IPS DF 4.7 (cell line): ENCODE data around the gene SLC33A1.
A peak's percentile ranks its signal among the peaks of the same experiment; 100 is the strongest.
"Not testable (repeated sequence)": the region's sequence is repeated elsewhere in the genome, so short reads cannot be mapped to it uniquely, and the experiment has no call there.

Source experiments
- DNase-seq: peaks from one replicate; pipeline ENCODE4 v3.0.0-alpha.2; 2013; ENCODE audit warnings: low spot score; ENCODE audit errors: extremely low read depth

The SLC33A1 gene

DNA sequence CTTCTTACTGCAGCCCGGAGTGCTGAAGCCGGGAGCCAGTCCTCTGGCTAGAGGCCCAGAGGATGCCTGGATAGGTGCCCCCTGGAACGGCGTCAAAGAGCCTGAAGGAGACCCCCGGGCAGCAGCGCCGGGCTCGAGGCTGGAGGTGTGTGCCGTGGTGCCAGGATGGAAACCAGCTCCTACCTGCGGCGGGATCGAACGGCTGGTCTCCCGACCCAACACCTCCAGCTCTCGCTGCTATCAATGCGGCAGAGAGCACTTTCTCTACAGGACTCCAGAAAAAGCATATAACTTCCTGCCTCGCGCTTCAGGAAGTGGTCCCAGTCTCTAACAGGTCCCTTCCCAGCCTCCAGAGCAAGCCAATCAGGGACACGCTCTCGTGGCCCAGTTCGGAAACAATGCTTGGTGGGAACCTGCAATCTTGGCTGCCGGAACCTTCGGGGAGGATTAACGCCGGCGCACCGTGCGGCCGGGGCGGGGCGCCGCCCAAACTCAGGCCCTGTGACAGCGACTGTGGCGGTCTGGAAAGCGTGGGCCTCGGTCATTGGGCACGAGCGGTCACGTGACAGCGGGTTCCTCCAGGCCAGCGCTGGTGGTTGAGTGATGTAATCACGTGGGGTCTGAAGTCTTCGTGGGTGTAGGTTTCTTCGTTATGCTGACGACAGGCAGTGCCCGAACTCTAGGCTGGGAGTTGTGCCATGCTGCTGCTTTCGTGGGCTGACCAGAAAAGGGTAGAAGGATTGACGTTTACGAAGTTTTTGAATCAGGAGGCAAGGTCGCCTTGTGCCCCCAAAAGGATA lies at the start of gene SLC33A1:
Gene SLC33A1, minus strand, starts transcription at position 287 of the 800 bp plus-strand sequence. CDS start 430 bp downstream, outside the sequence.
- peak; percentile 98 for DNase-seq

DNA sequence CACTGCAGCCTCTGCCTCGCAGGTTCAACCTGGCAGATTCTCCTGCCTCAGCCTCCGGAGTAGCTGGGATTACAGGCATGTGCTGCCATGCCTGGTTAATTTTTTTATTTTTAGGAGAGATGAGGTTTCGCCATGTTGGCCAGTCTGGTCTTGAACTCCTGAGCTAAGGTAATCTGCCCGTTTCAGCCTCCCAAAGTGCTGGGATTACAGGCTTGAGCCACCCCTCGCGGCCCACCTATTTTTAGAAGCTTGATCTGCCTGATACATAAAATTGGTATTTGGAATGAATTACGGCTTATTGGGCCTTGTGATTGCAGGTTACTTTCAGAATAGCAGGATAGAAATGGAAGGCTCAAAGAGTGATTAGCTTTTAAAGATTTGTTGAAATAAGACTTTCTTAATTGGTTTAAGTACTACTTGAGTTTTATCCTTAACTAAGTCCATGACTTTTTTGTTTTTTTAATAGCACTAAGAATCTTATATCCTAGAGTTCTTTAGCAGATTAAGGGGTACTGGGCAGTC lies 41.2 kb upstream of the SLC33A1 start:
- DNase-seq: no peak

GRCh38 chr3:155891321-155891720 lies 37.1 kb upstream of the SLC33A1 start:
- no peak for DNase-seq

DNA sequence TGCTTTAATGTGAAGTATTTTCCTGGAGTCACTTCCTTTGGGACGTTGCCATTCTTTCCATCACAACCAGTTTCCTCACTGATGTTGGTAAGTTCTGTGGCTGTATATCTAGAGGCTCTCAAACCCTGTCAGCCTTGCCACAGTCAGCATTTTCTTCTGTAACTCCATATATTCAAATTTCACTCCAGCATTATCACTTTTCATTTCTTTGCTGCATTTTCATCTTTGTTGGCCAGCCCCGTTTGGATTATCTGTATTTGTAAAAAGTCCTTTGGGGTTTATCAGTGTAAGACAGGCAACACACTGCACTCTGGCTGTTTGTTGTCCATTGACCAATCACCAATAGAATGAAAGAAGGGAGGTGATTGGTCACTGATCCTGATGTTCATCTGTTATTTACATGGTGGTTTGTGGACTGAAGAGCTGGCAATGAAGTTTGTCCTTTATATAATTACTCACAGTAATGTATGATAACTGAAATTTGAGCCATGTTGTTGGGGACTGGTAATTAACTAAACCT lies 36.5 kb upstream of the SLC33A1 start:
- no peak for DNase-seq

- DNase-seq: no peak
These were observed 35.7 kb upstream of the SLC33A1 start for GRCh38 chr3:155889952-155890351.

- DNase-seq: no peak
These were observed 35.0 kb upstream of the SLC33A1 start for GRCh38 chr3:155889212-155889611.

GRCh38 chr3:155886915-155887314 lies 32.7 kb upstream of the SLC33A1 start:
- no peak for DNase-seq

DNA sequence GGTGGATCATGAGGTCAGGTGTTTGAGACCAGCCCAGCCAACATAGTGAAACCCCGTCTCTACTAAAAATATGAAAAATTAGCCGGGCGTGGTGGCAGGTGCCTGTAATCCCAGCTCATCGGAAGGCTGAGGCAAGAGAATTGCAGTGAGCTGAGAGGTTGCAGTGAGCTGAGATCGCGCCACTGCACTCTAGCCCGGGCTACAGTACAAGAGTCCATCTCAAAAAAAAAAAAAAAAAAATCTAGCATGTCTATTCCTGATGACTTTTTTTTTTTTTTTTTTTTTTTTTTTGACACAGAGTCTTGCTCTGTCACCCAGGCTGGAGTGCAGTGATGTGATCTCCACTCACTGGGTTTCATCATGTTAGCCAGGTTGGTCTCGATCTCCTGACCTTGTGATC lies 32.1 kb upstream of the SLC33A1 start:
- not testable (repeated sequence) for DNase-seq

GRCh38 chr3:155885292-155885691 lies 31.1 kb upstream of the SLC33A1 start:
- no peak for DNase-seq

DNA sequence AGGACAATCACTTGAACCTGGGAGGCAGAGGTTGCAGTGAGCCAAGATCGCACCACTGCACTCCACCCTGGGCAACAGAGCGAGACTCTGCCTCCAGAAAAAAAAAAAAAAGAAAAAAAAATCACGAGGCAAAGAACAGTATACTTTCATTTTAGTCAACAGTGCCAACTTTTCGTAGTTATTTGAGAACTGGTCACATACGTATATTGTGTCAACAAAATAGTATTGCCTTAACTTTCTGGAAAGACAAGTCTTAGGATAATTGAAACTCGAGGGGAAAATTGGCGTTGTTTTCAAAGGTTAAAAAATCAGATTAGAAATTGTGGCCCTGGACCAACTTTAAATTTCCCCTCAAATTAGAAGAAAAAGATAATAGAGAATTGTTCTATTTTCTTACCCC lies 30.1 kb upstream of the SLC33A1 start:
- DNase-seq: no peak

DNA sequence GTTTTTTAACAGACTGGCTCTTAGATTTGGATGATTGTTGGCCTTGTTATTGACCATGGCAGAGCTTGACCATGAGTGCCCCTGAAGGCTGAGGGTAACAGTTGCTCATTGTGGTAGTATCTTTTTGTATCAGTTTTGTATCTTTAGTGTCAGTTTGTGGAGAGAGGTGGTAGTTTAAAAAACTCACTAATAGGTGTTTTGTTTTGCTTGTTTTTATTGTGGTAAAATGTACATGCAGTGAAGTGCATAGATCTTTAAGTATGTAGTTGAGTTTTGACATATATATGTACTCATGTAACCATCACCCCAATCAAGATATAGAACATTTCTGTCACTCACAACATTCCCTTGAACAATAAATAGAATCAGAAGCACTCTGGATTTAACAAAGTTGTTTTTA lies 26.1 kb upstream of the SLC33A1 start:
- DNase-seq: no peak

GRCh38 chr3:155876503-155876902 lies 22.3 kb upstream of the SLC33A1 start:
- DNase-seq: no peak

DNA sequence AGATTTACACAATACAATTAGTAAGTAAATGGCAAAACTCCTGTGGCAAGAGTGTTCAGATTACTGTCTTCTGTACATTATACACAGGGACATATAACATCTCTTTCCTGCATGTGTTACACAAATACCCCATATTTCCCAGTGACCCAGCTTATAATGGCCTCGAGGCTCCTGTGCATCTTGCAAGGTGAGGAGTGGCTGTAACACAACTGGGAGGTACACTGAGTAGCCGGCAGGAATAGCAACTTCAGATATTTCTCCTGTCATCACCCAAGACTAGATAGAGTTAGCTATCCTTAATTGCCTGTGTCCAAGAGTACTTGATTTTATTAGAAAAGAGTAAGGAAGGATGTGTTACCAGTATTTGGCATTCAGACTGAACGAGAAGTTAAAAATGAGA lies 21.8 kb upstream of the SLC33A1 start:
- DNase-seq: no peak

DNA sequence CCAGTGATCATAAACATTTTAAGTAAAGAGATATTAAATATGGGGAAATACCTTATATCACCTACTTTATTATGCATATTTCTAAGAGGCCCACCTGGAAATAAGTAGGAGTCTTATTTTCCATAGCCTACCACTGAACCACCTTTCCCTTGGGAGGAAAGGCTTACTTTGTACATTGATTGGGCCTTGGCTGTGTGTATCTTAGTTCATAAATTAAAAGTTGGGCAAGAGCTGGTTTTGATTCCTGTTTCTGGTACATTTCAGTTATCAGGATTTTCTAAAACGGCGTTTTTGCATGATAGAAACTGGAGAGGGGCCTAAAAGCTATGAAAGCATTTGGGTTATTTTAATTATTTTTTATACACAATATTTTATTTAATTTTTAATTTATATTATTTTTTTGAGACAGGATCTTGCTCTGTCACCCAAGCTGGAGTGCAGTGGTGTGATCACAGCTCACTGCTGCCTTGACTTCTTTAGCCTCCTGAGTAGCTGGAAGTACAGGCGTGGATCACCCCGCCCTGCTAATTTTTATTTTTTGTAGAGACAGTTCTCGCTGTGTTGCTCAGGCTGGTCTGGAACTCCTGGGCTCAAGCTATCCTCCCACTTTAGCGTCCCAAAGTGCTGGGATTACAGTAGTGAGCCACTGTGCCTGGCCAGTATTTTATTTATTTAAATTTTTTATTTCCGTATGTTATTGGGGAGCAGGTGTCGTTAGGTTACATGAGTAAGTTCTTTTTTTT lies 18.8 kb upstream of the SLC33A1 start:
- DNase-seq: no peak

DNA sequence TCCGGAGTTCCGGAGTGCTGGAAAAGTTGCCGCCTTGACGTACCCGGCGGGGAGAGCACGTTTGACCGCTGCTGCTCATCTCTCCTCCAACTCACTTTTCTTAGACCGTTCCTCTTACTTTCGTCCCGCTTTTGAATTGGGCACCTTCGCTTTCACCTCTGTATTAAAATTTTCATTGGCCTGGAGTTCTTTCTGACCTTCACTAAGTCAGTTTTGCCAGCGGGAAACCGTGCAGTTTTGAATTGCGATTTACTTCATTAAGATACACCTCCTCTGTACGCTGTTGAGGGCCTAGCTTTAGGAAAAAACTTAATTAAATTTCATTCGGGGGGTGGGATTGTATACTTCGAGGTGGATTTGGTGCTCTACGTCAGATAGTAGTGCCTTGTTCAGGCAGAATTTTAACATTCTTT lies 17.5 kb upstream of the SLC33A1 start:
- no peak for DNase-seq

GRCh38 chr3:155870945-155871745 lies 16.9 kb upstream of the SLC33A1 start:
- no peak for DNase-seq

GRCh38 chr3:155870133-155870944 lies 16.1 kb upstream of the SLC33A1 start, which contains the start of gene GMPS:
GMPS (plus strand) TSS chr3:155870650; CDS start chr3:155870871, 221 bp downstream.
- peak; percentile 64 for DNase-seq

DNA sequence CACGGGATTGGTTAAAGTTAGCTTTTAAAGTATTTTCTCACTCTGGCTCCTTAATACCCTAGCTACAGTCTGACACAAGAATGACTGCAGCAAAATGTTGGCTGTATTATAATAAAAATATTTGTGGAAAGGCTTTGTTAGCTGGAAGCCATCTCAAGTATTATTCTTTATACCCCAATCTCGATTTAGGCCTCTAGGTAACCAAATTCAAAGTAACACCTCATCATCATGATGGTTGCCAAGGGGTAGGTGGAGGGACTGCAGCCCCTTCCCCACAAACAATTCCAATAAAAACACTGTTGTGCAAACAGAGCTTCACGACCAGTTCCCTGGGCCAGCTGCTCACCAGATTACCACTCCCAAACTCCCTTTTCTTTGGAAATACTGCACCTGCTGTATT lies 15.5 kb upstream of the SLC33A1 start:
- no peak for DNase-seq

GRCh38 chr3:155863072-155863784 lies 9.0 kb upstream of the SLC33A1 start:
- no peak for DNase-seq
